ENCODE measurements around the gene VAX1. TPM values are rescaled to one million over a fixed set of nuclear protein-coding genes. Genes with fewer than 3 reads are reported as not detected.

Gene VAX1
- total RNA-seq, 6 donors from 2014 or later = not detected

DNA sequence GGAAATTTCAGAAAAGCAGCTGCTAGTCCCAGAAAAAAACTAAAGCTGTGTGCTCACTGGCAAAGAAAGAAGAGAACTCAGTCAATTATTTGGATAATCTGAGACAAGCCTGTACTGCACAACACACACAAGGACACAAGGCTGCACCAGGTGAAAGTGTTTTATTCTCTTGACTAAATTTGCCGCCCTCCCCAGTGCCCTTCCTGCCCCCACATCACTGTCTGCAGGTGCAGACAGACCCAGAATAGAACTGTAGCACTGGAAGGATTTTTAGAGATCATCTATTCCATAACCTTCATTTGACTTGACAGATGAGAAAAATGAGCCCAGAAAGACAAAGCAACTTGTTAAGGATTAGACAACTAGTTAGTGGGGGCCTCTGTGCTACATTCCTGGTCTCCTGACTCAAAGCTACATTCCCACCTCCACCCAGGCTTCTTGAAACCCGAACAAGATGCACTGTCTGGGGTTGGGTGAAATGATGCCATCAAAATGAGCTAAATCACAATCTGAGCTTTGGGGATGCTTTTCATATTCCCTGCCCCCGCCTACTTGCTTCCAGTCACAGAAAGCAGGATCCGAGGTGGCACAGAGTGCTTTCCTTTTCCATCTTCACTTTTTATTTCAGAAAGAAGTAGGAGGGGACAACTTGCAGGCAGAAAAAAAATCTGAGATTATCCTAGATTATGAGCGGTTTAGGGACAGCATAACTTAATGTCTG, 5.2 kb upstream of the VAX1 start:
- H3K4me3 ChIP-seq = no peak overlapping the region
- H3K27ac ChIP-seq = no peak overlapping the region
- H3K36me3 ChIP-seq = no peaks in the 10 kb centered on the region
- WGBS, 2 donors = 50 to 68% methylated on average over 5 of the region's 5 CpGs
- TF ChIP-seq POLR2A (IDR thresholded peaks at IDR 0.05) (no peak), POLR2AphosphoS5 (IDR thresholded peaks at IDR 0.05) (no peak), CTCF (IDR thresholded peaks at IDR 0.05) (no peak), EP300 (IDR thresholded peaks at IDR 0.05) (no peak)
- H3K9me3 ChIP-seq = peaks cover 6 to 14% (median 11%) of the 10 kb centered on the region in 4 donors
- H3K4me1 ChIP-seq = peaks cover under 1 to 16% (median 9%) of the 10 kb centered on the region in 4 donors
- peaks cover 0 to 28% (median 18%) of the 10 kb centered on the region in 4 donors for H3K27me3 ChIP-seq
- no peak for DNase-seq
- no peak for ATAC-seq (ENCODE audit: low FRiP score in 2 of 2)

DNA sequence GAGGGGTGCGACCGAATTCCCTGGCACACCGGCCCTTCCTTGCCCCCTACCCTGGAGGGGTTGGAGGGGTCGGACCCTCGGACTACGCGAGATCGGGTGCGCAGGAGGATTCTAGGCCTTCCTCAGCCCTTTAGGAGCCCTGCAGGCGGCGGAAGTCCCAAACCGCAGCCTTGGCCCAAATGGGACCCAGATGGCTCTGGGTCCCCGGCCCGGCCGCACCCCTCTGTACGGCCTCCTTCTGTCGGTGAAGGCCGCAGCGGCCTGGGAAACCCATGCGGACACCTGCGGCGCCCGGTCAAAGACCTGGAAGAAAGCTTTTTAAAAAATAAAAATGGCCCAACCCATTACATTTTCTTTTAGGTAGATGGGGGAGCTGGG, 2.4 kb upstream of the VAX1 start:
- Histone ChIP-seq H3K36me3 (no peaks in the 10 kb centered on the region), H3K9me3 (peaks cover 6 to 14% (median 11%) of the 10 kb centered on the region in 4 donors), H3K4me1 (peaks cover 15 to 36% (median 25%) of the 10 kb centered on the region in 4 donors), H3K27me3 (peaks cover 0 to 55% (median 35%) of the 10 kb centered on the region in 4 donors), H3K4me3 (no peak overlapping the region), H3K27ac (no peak overlapping the region)
- ATAC-seq (ENCODE audit: low FRiP score in 2 of 2) (no peak), DNase-seq (peak in 1 of 2 donors; percentile 64)
- WGBS, 2 donors = 6 to 7% methylated on average over 11 to 14 of the region's 23 CpGs
- no peak for TF ChIP-seq EP300 (IDR thresholded peaks at IDR 0.05)
- no peak for TF ChIP-seq POLR2AphosphoS5 (IDR thresholded peaks at IDR 0.05)
- no peak for TF ChIP-seq CTCF (IDR thresholded peaks at IDR 0.05)
- TF ChIP-seq POLR2A (IDR thresholded peaks at IDR 0.05) = no peak

DNA sequence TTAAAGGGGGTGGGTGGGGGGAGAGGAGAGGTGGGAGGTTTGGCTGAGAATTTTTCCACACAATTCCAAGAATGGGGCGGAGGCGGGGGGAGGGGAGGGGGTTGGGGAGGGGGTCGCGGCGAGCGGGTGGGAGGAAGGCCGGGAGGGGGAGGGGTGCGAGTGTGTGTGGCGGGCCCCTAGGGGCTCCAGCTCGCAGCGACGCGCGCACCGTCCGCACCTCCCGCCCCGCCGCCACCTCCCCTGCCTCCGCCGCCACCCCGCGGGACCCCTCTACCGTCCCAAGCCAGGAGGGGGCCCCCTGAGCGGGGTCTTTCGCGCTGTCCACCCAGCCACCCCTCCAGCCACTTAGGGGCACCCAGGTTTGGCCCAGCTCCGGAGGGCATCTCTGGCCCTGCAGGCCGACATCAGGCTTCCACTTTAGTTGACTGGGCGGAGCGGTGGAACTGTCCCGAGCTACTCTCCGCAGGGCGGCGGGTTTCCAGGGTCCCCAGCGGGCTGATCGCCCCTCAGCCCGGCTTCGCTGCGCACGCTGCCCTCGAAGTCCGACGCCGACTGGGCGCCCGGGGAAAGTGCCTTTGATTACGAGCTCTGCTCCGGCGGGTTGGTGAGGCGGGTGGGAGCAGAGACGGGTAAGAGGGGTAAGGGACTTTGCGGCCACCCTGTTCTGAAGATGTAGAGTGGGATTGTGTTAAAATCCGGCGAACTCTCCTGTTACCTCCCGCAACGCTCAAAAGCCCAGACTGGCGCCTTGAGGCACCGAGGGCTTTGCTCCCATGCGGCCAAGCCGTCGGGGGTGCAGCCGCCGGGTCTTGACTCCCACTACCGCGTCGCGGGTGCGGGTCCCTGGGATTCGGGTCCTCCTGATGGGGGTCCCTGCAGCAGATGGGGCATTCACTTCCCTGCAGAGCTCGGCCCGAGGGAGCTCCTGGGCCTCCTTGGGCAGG, 1.8 kb upstream of the VAX1 start:
- H3K9me3 ChIP-seq = peaks cover 1 to 8% (median 5%) of the 10 kb centered on the region in 4 donors
- no peak for ATAC-seq (ENCODE audit: low FRiP score in 2 of 2)

More for the DNA sequence above, 1.8 kb upstream of the VAX1 start:
- WGBS, 2 donors = 7 to 12% methylated on average over 9 to 44 of the region's 72 CpGs
- H3K36me3 ChIP-seq = no peaks in the 10 kb centered on the region
- no peak overlapping the region for H3K4me3 ChIP-seq
- peak in 1 of 2 donors; percentile 77 for DNase-seq
- no peak overlapping the region for H3K27ac ChIP-seq
- TF ChIP-seq POLR2A (IDR thresholded peaks at IDR 0.05) (no peak), EP300 (IDR thresholded peaks at IDR 0.05) (no peak), CTCF (IDR thresholded peaks at IDR 0.05) (no peak), POLR2AphosphoS5 (IDR thresholded peaks at IDR 0.05) (no peak)
- peaks cover 15 to 37% (median 25%) of the 10 kb centered on the region in 4 donors for H3K4me1 ChIP-seq
- peaks cover 0 to 62% (median 37%) of the 10 kb centered on the region in 4 donors for H3K27me3 ChIP-seq

Measured in upper lobe of left lung (tissue), 6 donors.